B cell (primary cell): ENCODE measurements around the gene CDYL2. TPM values are rescaled to one million over a fixed set of nuclear protein-coding genes. Genes with fewer than 3 reads are reported as not detected.

Source experiments
- ATAC-seq: fragments of 200-7000 bp; cut with Tn5 transposase; one replicate; pipeline ENCODE4 v1.10.0; 2021; ENCODE audit warnings: low read depth, mild to moderate bottlenecking, moderate number of reproducible peaks, moderate library complexity
- CTCF ChIA-PET: fragments of 350-600 bp; sonication (Branson Sonifier 250); formaldehyde crosslinking; loops from one replicate; lab custom pipeline; 2021; ENCODE audit warnings: antibody characterized with exemption, inconsistent platforms; lab: Charles Lee
- POLR2A ChIA-PET: fragments of 350-600 bp; sonication (Branson Sonifier 250); formaldehyde crosslinking; loops from one replicate; lab custom pipeline; 2021; ENCODE audit warnings: antibody characterized with exemption; lab: Charles Lee
- DNase-seq: peaks from one replicate; pipeline ENCODE4 v3.0.0; 2013
- H2AFZ ChIP-seq: 2 replicates; pipeline ENCODE4 v1.6.1; 2012; ENCODE audit warnings: mild to moderate bottlenecking, low read depth, low read length; ENCODE audit not compliant: insufficient read depth, poor library complexity, severe bottlenecking
- H3K27ac ChIP-seq, 2 donors: 1 replicate in 1 of 2; 2 replicates in 1 of 2; pipeline ENCODE4 v1.5.1; 2012 to 2013; ENCODE audit warnings: low read length in 2 of 2, mild to moderate bottlenecking in 2 of 2, moderate library complexity in 1 of 2
- H3K27me3 ChIP-seq, 4 experiments: fragments of 200-600 bp in 1 of 4; sonication (generic) in 1 of 4; replicated peaks in 1 of 4; 1 replicate in 2 of 4; 2 replicates in 2 of 4; pipeline versions ENCODE4 v1.6.1 to v1.7.0; 2013 to 2016; ENCODE audit warnings: low read length in 3 of 4, mild to moderate bottlenecking in 2 of 4, mixed read lengths in 1 of 4, moderate library complexity in 1 of 4; ENCODE audit not compliant: insufficient read depth in 4 of 4, control insufficient read depth in 3 of 4; ENCODE audit errors: control extremely low read depth in 1 of 4
- H3K36me3 ChIP-seq, 2 experiments: replicated peaks in 1 of 2; 1 replicate in 1 of 2; 2 replicates in 1 of 2; pipeline versions ENCODE4 v1.6.1 to v1.7.1; 2013; ENCODE audit warnings: low read length in 1 of 2; ENCODE audit not compliant: insufficient read depth in 2 of 2, control insufficient read depth in 1 of 2; ENCODE audit errors: control extremely low read depth in 1 of 2, extremely low read depth in 1 of 2
- H3K4me1 ChIP-seq, 2 donors: fragments of 200-600 bp in 1 of 2; sonication (generic) in 1 of 2; 1 replicate in 1 of 2; 2 replicates in 1 of 2; pipeline versions ENCODE4 v1.5.1 to v1.6.1; 2013 to 2017; ENCODE audit warnings: low read length in 2 of 2; ENCODE audit not compliant: control insufficient read depth in 2 of 2, insufficient read depth in 2 of 2
- H3K4me2 ChIP-seq: replicated peaks from 2 replicates; pipeline ENCODE3; 2012; ENCODE audit warnings: mild to moderate bottlenecking, low read depth, low read length; ENCODE audit not compliant: poor library complexity, severe bottlenecking
- H3K4me3 ChIP-seq, 5 experiments: fragments of 200-600 bp in 1 of 5; sonication (generic) in 1 of 5; 1 replicate in 3 of 5; 2 replicates in 2 of 5; pipeline versions ENCODE4 v1.5.1 to v1.7.0; 2011 to 2016; ENCODE audit warnings: low read length in 4 of 5, mild to moderate bottlenecking in 4 of 5, low read depth in 2 of 5, control low read depth in 1 of 5, moderate library complexity in 1 of 5; ENCODE audit not compliant: insufficient read depth in 1 of 5; ENCODE audit errors: control extremely low read depth in 1 of 5, extremely low read depth in 1 of 5
- H3K79me2 ChIP-seq: fragments of 200-600 bp; sonication (generic); one replicate; pipeline ENCODE4 v1.6.0; 2016; ENCODE audit warnings: low read length; ENCODE audit not compliant: control insufficient read depth, insufficient read depth
- H3K9ac ChIP-seq: fragments of 200-600 bp; sonication (generic); 2 replicates; pipeline ENCODE4 v1.6.1; 2017; ENCODE audit warnings: mild to moderate bottlenecking, low read length, moderate library complexity
- H3K9me3 ChIP-seq, 3 donors: one replicate each; pipeline versions ENCODE4 v1.6.1 to v1.7.1; 2013; ENCODE audit warnings: low read length in 2 of 3; ENCODE audit not compliant: control insufficient read depth in 2 of 3, insufficient read depth in 1 of 3; ENCODE audit errors: control extremely low read depth in 1 of 3
- H4K20me1 ChIP-seq: 2 replicates; pipeline ENCODE4 v1.6.0; 2012; ENCODE audit warnings: mild to moderate bottlenecking, low read length; ENCODE audit not compliant: insufficient read depth, control insufficient read depth, poor library complexity, severe bottlenecking
- H3K27ac Mint-ChIP-seq: one replicate; pipeline ENCODE4 v1.8.0; 2021; ENCODE audit warnings: mixed read lengths
- H3K27me3 Mint-ChIP-seq: one replicate; pipeline ENCODE4 v1.8.0; 2021; ENCODE audit warnings: mixed read lengths
- H3K4me1 Mint-ChIP-seq: one replicate; pipeline ENCODE4 v1.8.0; 2021; ENCODE audit warnings: mixed read lengths
- H3K4me3 Mint-ChIP-seq: one replicate; pipeline ENCODE4 v1.8.0; 2021; ENCODE audit warnings: mixed read lengths
- H3K9me3 Mint-ChIP-seq: one replicate; pipeline ENCODE4 v1.8.0; 2022; ENCODE audit warnings: mixed read lengths; ENCODE audit not compliant: insufficient read depth
- CTCF ChIP-seq: fragments of 200-600 bp; IDR thresholded peaks from one replicate; pipeline ENCODE4 v1.8.0; 2022; ENCODE audit warnings: antibody characterized with exemption, mild to moderate bottlenecking
- EZH2 ChIP-seq: IDR thresholded peaks from 2 replicates; pipeline ENCODE4 v1.6.1; 2012; ENCODE audit warnings: borderline replicate concordance, low read depth, mild to moderate bottlenecking, moderate library complexity, low read length; ENCODE audit not compliant: insufficient read depth, poor library complexity, severe bottlenecking
- WGBS: methylation state at CpG from one replicate; pipeline ENCODE4 v1.1.5; 2013; ENCODE audit warnings: missing lambda C conversion rate; ENCODE audit not compliant: insufficient coverage; 5-methylcytosine and 5-hydroxymethylcytosine counted together
- intact Hi-C: fragments of 100-400 bp; cut with micrococcal nuclease; formaldehyde crosslinking; loops from one replicate; pipeline ENCODE4 v1.10.0; 2022
- polyA plus RNA-seq: library from polyadenylated mRNA; depleted of rRNA; stranded (reverse); fragments of >200 nt; gene quantifications from 2 replicates; pipeline ENCODE4 v1.2.3, GENCODE V29; 2012
- total RNA-seq, 2 donors: library from RNA; stranded (reverse); fragments of 120-200 nt in 1 of 2; gene quantifications; 1 replicate in 1 of 2; 2 replicates in 1 of 2; pipeline versions ENCODE4 v1.2.3 to v1.2.4, GENCODE V29; 2013 to 2022

Gene CDYL2
- total and polyA plus RNA-seq, 2 donors (not counting 1 experiment from before 2014, with no cell fraction given), result 0.66 to 6.6 TPM

GRCh38 chr16:80552277-80552676, 252.1 kb downstream of the CDYL2 start:
- CTCF ChIA-PET, result no interaction called here
- Histone ChIP-seq H3K9me3 (no peaks in the 10 kb centered on the region), H3K4me2 (no peak overlapping the region), H3K36me3 (no peaks in the 10 kb centered on the region), H3K4me3 (no peak overlapping the region), H4K20me1 (no peaks in the 10 kb centered on the region), H3K27me3 (no peaks in the 10 kb centered on the region), H3K27ac (no peak overlapping the region), H3K4me1 (no peaks in the 10 kb centered on the region), H2AFZ (no peak overlapping the region), H3K9ac (no peak overlapping the region), H3K79me2 (no peaks in the 10 kb centered on the region)
- Mint-ChIP-seq H3K4me1 (no peaks in the 10 kb centered on the region), H3K4me3 (no peak overlapping the region), H3K27ac (no peak overlapping the region), H3K9me3 (no peaks in the 10 kb centered on the region), H3K27me3 (peaks cover 4% of the 10 kb centered on the region)
- DNase-seq (no peak), ATAC-seq (no peak)
- intact Hi-C loops, result no loop called here
- POLR2A ChIA-PET, result no interaction called here
- TF ChIP-seq EZH2 (no peak), CTCF (no peak)
- 100% methylated on average over 3 of the region's 5 CpGs for WGBS

Other genes starting within 250 kb of the CDYL2 start
- 21.4 and 25.7 TPM in 2 replicates for gene CMC2, start 202.3 kb upstream of the CDYL2 start, total RNA-seq
- 40.8 and 160 TPM in 2 replicates for gene CMC2, start 202.3 kb upstream of the CDYL2 start, polyA plus RNA-seq
- gene CENPN, start 202.6 kb upstream of the CDYL2 start, total RNA-seq, result 3.5 and 4.0 TPM in 2 replicates
- 3.0 and 11.5 TPM in 2 replicates for gene CENPN, start 202.6 kb upstream of the CDYL2 start, polyA plus RNA-seq
- gene ATMIN, start 231.2 kb upstream of the CDYL2 start, total RNA-seq, result 31.5 and 33.7 TPM in 2 replicates
- 7.1 and 7.5 TPM in 2 replicates for gene ATMIN, start 231.2 kb upstream of the CDYL2 start, polyA plus RNA-seq